Astrocyte (in vitro differentiated cells and primary cell): ENCODE measurements around the gene ACTL6A. TPM values are rescaled to one million over a fixed set of nuclear protein-coding genes. Genes with fewer than 3 reads are reported as not detected.

Source experiments
- DNase-seq: peaks from one replicate; pipeline ENCODE4 v3.0.0-alpha.2; 2010; ENCODE audit warnings: low read depth
- FAIRE-seq: peaks from 2 replicates; lab custom pipeline; 2011; peaks lifted over from hg19 to GRCh38; lab: Jason Lieb, UNC
- H2AFZ ChIP-seq: 2 replicates; pipeline ENCODE4 v1.6.0; 2012; ENCODE audit warnings: low read depth, low read length, inconsistent platforms
- H3K27ac ChIP-seq: 2 replicates; pipeline ENCODE4 v1.5.1; 2011; ENCODE audit warnings: low read depth, low read length, inconsistent platforms
- H3K27me3 ChIP-seq: 2 replicates; pipeline ENCODE4 v1.6.0; 2011; ENCODE audit warnings: low read length, inconsistent platforms; ENCODE audit not compliant: insufficient read depth
- H3K36me3 ChIP-seq: 2 replicates; pipeline ENCODE4 v1.5.1; 2011; ENCODE audit warnings: low read length, inconsistent platforms; ENCODE audit not compliant: insufficient read depth
- H3K4me1 ChIP-seq: 2 replicates; pipeline ENCODE4 v1.5.1; 2011; ENCODE audit warnings: low read length, inconsistent platforms; ENCODE audit not compliant: insufficient read depth
- H3K4me2 ChIP-seq: 2 replicates; pipeline ENCODE4 v1.6.0; 2012; ENCODE audit warnings: low read length, inconsistent platforms
- H3K4me3 ChIP-seq: 2 replicates; pipeline ENCODE4 v1.5.1; 2011; ENCODE audit warnings: low read depth, mild to moderate bottlenecking, low read length, inconsistent platforms; ENCODE audit not compliant: insufficient read depth
- H3K79me2 ChIP-seq: 2 replicates; pipeline ENCODE4 v1.6.0; 2012; ENCODE audit warnings: mild to moderate bottlenecking, low read length, inconsistent platforms; ENCODE audit not compliant: insufficient read depth
- H3K9ac ChIP-seq: 2 replicates; pipeline ENCODE4 v1.6.0; 2012; ENCODE audit warnings: mild to moderate bottlenecking, low read length, inconsistent platforms
- H3K9me3 ChIP-seq: 2 replicates; pipeline ENCODE4 v1.5.1; 2012; ENCODE audit warnings: low read depth, mild to moderate bottlenecking, low read length, inconsistent platforms; ENCODE audit not compliant: insufficient read depth
- H4K20me1 ChIP-seq: 2 replicates; pipeline ENCODE4 v1.6.0; 2012; ENCODE audit warnings: low read length, inconsistent platforms; ENCODE audit not compliant: insufficient read depth
- H3K27ac Mint-ChIP-seq: one replicate; pipeline ENCODE4 v1.8.0; 2021; ENCODE audit warnings: mild to moderate bottlenecking, mixed read lengths; ENCODE audit not compliant: unreplicated experiment
- H3K27me3 Mint-ChIP-seq: one replicate; pipeline ENCODE4 v1.8.0; 2021; ENCODE audit warnings: low read depth, mixed read lengths; ENCODE audit not compliant: unreplicated experiment
- H3K36me3 Mint-ChIP-seq: one replicate; pipeline ENCODE4 v1.8.0; 2021; ENCODE audit warnings: low read depth, mixed read lengths; ENCODE audit not compliant: unreplicated experiment
- H3K4me1 Mint-ChIP-seq: one replicate; pipeline ENCODE4 v1.8.0; 2021; ENCODE audit warnings: low read depth, mixed read lengths; ENCODE audit not compliant: unreplicated experiment
- H3K4me3 Mint-ChIP-seq: one replicate; pipeline ENCODE4 v1.8.0; 2021; ENCODE audit warnings: mild to moderate bottlenecking, moderate library complexity, mixed read lengths; ENCODE audit not compliant: unreplicated experiment
- H3K9me3 Mint-ChIP-seq: one replicate; pipeline ENCODE4 v1.8.0; 2021; ENCODE audit warnings: mild to moderate bottlenecking, mixed read lengths; ENCODE audit not compliant: unreplicated experiment
- EZH2 ChIP-seq: IDR thresholded peaks from 2 replicates; pipeline ENCODE4 v1.6.1; 2012; ENCODE audit warnings: mild to moderate bottlenecking, low read length, inconsistent platforms; ENCODE audit not compliant: insufficient read depth
- total RNA-seq: library from RNA; stranded (reverse); gene quantifications from 2 replicates; pipeline ENCODE4 v1.2.1, GENCODE V29; 2021
- TF ChIP-seq, protein P1 (sequence below): IDR thresholded peaks from 2 replicates; pipeline ENCODE4 v1.5.1; 2011; ENCODE audit warnings: low read depth, mild to moderate bottlenecking, inconsistent platforms, low read length, moderate library complexity; ENCODE audit not compliant: insufficient read depth

Gene ACTL6A
- total RNA-seq, 1 donor from 2014 or later, result 47.0 TPM

DNA sequence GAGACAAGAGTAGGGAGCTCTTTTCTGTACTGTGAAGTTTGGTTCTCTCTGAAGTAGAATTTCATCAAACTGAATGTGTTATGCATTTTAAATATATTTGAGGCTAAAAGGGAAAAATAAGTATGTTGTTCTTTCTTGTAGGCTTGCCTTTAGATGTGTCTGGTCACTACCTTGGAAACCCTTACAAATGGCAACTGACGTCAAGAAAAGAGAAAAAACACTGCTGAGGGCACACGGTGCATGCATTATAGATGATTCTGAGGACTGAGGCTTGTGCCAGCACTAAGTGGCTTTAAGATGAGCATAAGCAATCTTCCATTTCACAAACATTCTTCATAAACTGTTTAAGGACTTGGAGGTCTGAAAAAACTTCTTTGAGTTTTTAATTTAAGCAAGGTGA, 31.1 kb upstream of the ACTL6A start:
- Histone ChIP-seq H3K79me2 (no peaks in the 10 kb centered on the region), H3K36me3 (no peaks in the 10 kb centered on the region), H3K9ac (no peak overlapping the region), H2AFZ (no peak overlapping the region), H3K4me2 (no peak overlapping the region), H3K27ac (no peak overlapping the region), H3K4me3 (no peak overlapping the region), H3K27me3 (no peaks in the 10 kb centered on the region), H4K20me1 (no peaks in the 10 kb centered on the region), H3K4me1 (peaks cover 6% of the 10 kb centered on the region), H3K9me3 (no peaks in the 10 kb centered on the region)
- Mint-ChIP-seq H3K27ac (no peak overlapping the region), H3K4me1 (peaks cover 8% of the 10 kb centered on the region), H3K27me3 (no peaks in the 10 kb centered on the region), H3K4me3 (no peak overlapping the region), H3K36me3 (no peaks in the 10 kb centered on the region), H3K9me3 (peaks cover 3% of the 10 kb centered on the region)
- no peak for DNase-seq
- TF ChIP-seq EZH2, result no peak
- TF ChIP-seq, protein P1, sequence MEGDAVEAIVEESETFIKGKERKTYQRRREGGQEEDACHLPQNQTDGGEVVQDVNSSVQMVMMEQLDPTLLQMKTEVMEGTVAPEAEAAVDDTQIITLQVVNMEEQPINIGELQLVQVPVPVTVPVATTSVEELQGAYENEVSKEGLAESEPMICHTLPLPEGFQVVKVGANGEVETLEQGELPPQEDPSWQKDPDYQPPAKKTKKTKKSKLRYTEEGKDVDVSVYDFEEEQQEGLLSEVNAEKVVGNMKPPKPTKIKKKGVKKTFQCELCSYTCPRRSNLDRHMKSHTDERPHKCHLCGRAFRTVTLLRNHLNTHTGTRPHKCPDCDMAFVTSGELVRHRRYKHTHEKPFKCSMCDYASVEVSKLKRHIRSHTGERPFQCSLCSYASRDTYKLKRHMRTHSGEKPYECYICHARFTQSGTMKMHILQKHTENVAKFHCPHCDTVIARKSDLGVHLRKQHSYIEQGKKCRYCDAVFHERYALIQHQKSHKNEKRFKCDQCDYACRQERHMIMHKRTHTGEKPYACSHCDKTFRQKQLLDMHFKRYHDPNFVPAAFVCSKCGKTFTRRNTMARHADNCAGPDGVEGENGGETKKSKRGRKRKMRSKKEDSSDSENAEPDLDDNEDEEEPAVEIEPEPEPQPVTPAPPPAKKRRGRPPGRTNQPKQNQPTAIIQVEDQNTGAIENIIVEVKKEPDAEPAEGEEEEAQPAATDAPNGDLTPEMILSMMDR, result no peak
- FAIRE-seq, result no peak

DNA sequence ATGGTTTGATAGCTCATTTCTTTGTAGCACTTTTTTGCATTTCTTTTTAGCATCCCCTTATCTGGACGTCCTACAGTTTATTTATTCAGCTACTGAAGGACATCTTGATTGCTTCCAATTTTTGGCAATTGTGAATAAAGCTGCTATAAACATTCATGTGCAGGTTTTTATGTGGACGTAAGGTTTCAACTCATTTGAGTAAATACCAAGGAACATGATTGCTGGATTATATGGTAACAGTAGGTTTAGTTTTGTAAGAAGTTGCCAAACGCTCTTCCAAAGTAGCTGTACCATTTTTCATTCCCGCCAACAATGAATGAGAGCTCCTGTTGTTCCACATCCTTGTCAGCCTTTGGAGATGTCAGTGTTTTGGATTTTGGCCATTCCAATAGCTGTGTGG, 29.5 kb upstream of the ACTL6A start:
- H3K36me3 Mint-ChIP-seq, result no peaks in the 10 kb centered on the region
- H3K27ac ChIP-seq, result no peak overlapping the region
- H3K4me1 Mint-ChIP-seq, result peaks cover 2% of the 10 kb centered on the region
- no peaks in the 10 kb centered on the region for H3K4me1 ChIP-seq
- H3K9me3 ChIP-seq, result no peaks in the 10 kb centered on the region
- peaks cover 3% of the 10 kb centered on the region for H3K9me3 Mint-ChIP-seq
- H3K9ac ChIP-seq, result no peak overlapping the region
- DNase-seq, result no peak
- TF ChIP-seq, protein P1, result no peak
- TF ChIP-seq EZH2, result no peak
- FAIRE-seq, result no peak
- no peak overlapping the region for H3K27ac Mint-ChIP-seq
- H3K4me3 Mint-ChIP-seq, result no peak overlapping the region
- H3K27me3 Mint-ChIP-seq, result no peaks in the 10 kb centered on the region
- no peak overlapping the region for H3K4me2 ChIP-seq
- no peaks in the 10 kb centered on the region for H3K36me3 ChIP-seq
- no peak overlapping the region for H2AFZ ChIP-seq
- H3K27me3 ChIP-seq, result no peaks in the 10 kb centered on the region
- H3K79me2 ChIP-seq, result no peaks in the 10 kb centered on the region
- H3K4me3 ChIP-seq, result no peak overlapping the region
- no peaks in the 10 kb centered on the region for H4K20me1 ChIP-seq

DNA sequence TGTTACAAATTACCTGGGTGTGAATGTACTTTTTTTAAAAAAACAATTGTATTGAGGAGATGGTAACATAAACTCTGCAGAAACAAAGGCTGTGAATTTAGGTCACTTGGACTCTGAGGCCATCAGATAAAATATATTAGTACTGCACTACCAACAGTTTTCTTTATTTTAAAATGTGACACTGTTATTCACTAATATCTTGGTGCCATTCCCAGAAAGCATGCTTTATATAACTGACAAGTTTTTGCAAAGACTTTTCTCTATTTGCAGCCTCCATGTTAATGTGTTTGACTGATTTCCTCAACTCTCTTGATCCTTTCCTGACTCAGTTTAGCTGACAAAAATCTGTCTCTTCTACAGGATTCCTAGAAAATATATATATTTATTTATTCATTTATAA, 26.5 kb upstream of the ACTL6A start:
- Mint-ChIP-seq H3K9me3 (peaks cover 3% of the 10 kb centered on the region), H3K4me1 (no peaks in the 10 kb centered on the region)
- FAIRE-seq, result no peak

More for the DNA sequence above, 26.5 kb upstream of the ACTL6A start:
- no peaks in the 10 kb centered on the region for H3K36me3 ChIP-seq
- Mint-ChIP-seq H3K27me3 (no peaks in the 10 kb centered on the region), H3K36me3 (no peaks in the 10 kb centered on the region), H3K4me3 (no peak overlapping the region), H3K27ac (no peak overlapping the region)
- H3K27ac ChIP-seq, result no peak overlapping the region
- no peaks in the 10 kb centered on the region for H3K4me1 ChIP-seq
- H3K4me2 ChIP-seq, result no peak overlapping the region
- no peaks in the 10 kb centered on the region for H3K79me2 ChIP-seq
- no peak overlapping the region for H3K4me3 ChIP-seq
- no peak for DNase-seq
- no peaks in the 10 kb centered on the region for H3K27me3 ChIP-seq
- H3K9me3 ChIP-seq, result no peaks in the 10 kb centered on the region
- no peaks in the 10 kb centered on the region for H4K20me1 ChIP-seq
- H2AFZ ChIP-seq, result no peak overlapping the region
- no peak overlapping the region for H3K9ac ChIP-seq
- TF ChIP-seq, protein P1, result no peak
- no peak for TF ChIP-seq EZH2
